NCI-H2081 treated with DMSO at 0.1 percent for 48 hours (cell line): ENCODE results near the gene COL19A1.

Experiments
- DNase-seq: peaks from one replicate; lab custom pipeline; 2025; lab: John Stamatoyannopoulos, UW

Gene COL19A1

GRCh38 chr6:70221715-70222438 is 355.5 kb downstream of the COL19A1 start:
- DNase-seq: no peak

- DNase-seq: no peak
Measured at GRCh38 chr6:70222439-70222749, 356.0 kb downstream of the COL19A1 start.

- no peak for DNase-seq
Measured at GRCh38 chr6:70225055-70225454, 358.7 kb downstream of the COL19A1 start.

- DNase-seq: no peak
Measured at GRCh38 chr6:70231311-70231710, 365.0 kb downstream of the COL19A1 start.

- no peak for DNase-seq
Measured at GRCh38 chr6:70234561-70235236, 368.3 kb downstream of the COL19A1 start.

- DNase-seq: no peak
Measured at GRCh38 chr6:70236343-70236742, 370.0 kb downstream of the COL19A1 start.

GRCh38 chr6:70241031-70241430 is 374.7 kb downstream of the COL19A1 start:
- DNase-seq: no peak

GRCh38 chr6:70241991-70242420 is 375.6 kb downstream of the COL19A1 start:
- no peak for DNase-seq

- no peak for DNase-seq
Measured at GRCh38 chr6:70246118-70246517, 379.8 kb downstream of the COL19A1 start.

GRCh38 chr6:70252604-70253003 is 386.2 kb downstream of the COL19A1 start:
- no peak for DNase-seq

GRCh38 chr6:70253923-70254322 is 387.6 kb downstream of the COL19A1 start:
- DNase-seq: no peak

- no peak for DNase-seq
Measured at GRCh38 chr6:70254784-70255183, 388.4 kb downstream of the COL19A1 start.

GRCh38 chr6:70257768-70258273 is 391.5 kb downstream of the COL19A1 start:
- DNase-seq: no peak

GRCh38 chr6:70258483-70258882 is 392.1 kb downstream of the COL19A1 start:
- DNase-seq: no peak
